CD8-positive, alpha-beta memory T cell (primary cell): Measurements from ENCODE around the gene CDH15. TPM values are rescaled to one million over a fixed set of nuclear protein-coding genes. Genes with fewer than 3 reads are reported as not detected.
A peak's percentile ranks its signal among the peaks of the same experiment; 100 is the strongest.
"Not testable (repeated sequence)": the region's sequence is repeated elsewhere in the genome, so short reads cannot be mapped to it uniquely, and the experiment has no call there.

ENCODE experiments used
- CTCF ChIA-PET: fragments of 350-600 bp; sonication (Branson Sonifier 250); formaldehyde crosslinking; loops from one replicate; lab custom pipeline; 2021; ENCODE audit warnings: antibody characterized with exemption; lab: Charles Lee
- POLR2A ChIA-PET: fragments of 350-600 bp; sonication (Branson Sonifier 250); formaldehyde crosslinking; loops from one replicate; lab custom pipeline; 2021; ENCODE audit warnings: antibody characterized with exemption; lab: Charles Lee
- DNase-seq, 5 donors: peaks; one replicate each; pipeline versions ENCODE4 v3.0.0 to v3.0.0-alpha.2; 2020 to 2022; ENCODE audit warnings: mixed read lengths in 1 of 5
- H3K27ac ChIP-seq: one replicate; pipeline ENCODE4 v1.7.0; 2013; ENCODE audit warnings: low read depth, mild to moderate bottlenecking, low read length, moderate library complexity
- H3K27me3 ChIP-seq: 2 replicates; pipeline ENCODE4 v1.7.0; 2013; ENCODE audit warnings: low read length, mild to moderate bottlenecking; ENCODE audit not compliant: insufficient read depth, poor library complexity, severe bottlenecking
- H3K36me3 ChIP-seq: 2 replicates; pipeline ENCODE4 v1.7.0; 2013; ENCODE audit warnings: mild to moderate bottlenecking, low read length, moderate library complexity; ENCODE audit not compliant: insufficient read depth
- H3K4me1 ChIP-seq: 2 replicates; pipeline ENCODE4 v1.7.0; 2013; ENCODE audit warnings: mild to moderate bottlenecking, low read length, moderate library complexity; ENCODE audit not compliant: insufficient read depth
- H3K4me3 ChIP-seq: 2 replicates; pipeline ENCODE4 v1.7.0; 2013; ENCODE audit warnings: mild to moderate bottlenecking, low read length
- H3K9me3 ChIP-seq: 2 replicates; pipeline ENCODE4 v1.7.0; 2013; ENCODE audit warnings: mild to moderate bottlenecking, low read length
- H3K27ac Mint-ChIP-seq, 8 donors: one replicate each; pipeline ENCODE4 v1.8.0; 2020 to 2021; ENCODE audit warnings: mixed read lengths in 8 of 8, mild to moderate bottlenecking in 6 of 8, inconsistent platforms in 3 of 8, moderate library complexity in 3 of 8
- H3K27me3 Mint-ChIP-seq, 2 donors: one replicate each; pipeline ENCODE4 v1.8.0; 2020 to 2021; ENCODE audit warnings: mixed read lengths in 2 of 2, mild to moderate bottlenecking in 1 of 2, moderate library complexity in 1 of 2
- H3K36me3 Mint-ChIP-seq, 3 donors: one replicate each; pipeline ENCODE4 v1.8.0; 2020 to 2021; ENCODE audit warnings: mixed read lengths in 3 of 3, inconsistent platforms in 1 of 3, mild to moderate bottlenecking in 1 of 3
- H3K4me1 Mint-ChIP-seq, 3 donors: one replicate each; pipeline ENCODE4 v1.8.0; 2020 to 2021; ENCODE audit warnings: mixed read lengths in 3 of 3, inconsistent platforms in 1 of 3, mild to moderate bottlenecking in 1 of 3
- H3K4me3 Mint-ChIP-seq, 7 donors: one replicate each; pipeline ENCODE4 v1.8.0; 2020 to 2021; ENCODE audit warnings: mixed read lengths in 7 of 7, mild to moderate bottlenecking in 6 of 7, moderate library complexity in 4 of 7, inconsistent platforms in 2 of 7
- H3K9me3 Mint-ChIP-seq, 5 donors: one replicate each; pipeline ENCODE4 v1.8.0; 2020 to 2022; ENCODE audit warnings: mixed read lengths in 5 of 5, mild to moderate bottlenecking in 3 of 5, moderate library complexity in 2 of 5, inconsistent platforms in 1 of 5
- polyA plus RNA-seq: library from polyadenylated mRNA; unstranded; fragments of 300-500 nt; fragmentation: Illumina TruSeq; gene quantifications from one replicate; pipeline ENCODE4 v1.2.3, GENCODE V29; 2021
- total RNA-seq, 2 experiments: library from RNA; stranded (reverse); gene quantifications; one replicate each; pipeline ENCODE4 v1.2.3, GENCODE V29; 2021

Gene CDH15
- total and polyA plus RNA-seq, 3 experiments from 2014 or later = not detected

GRCh38 chr16:89161763-89162713 lies 9.5 kb upstream of the CDH15 start:
- no peak overlapping the region for H3K4me3 ChIP-seq
- peaks cover 2% of the 10 kb centered on the region for H3K4me1 ChIP-seq
- H3K27me3 Mint-ChIP-seq = no peaks in the 10 kb centered on the region
- H3K4me1 Mint-ChIP-seq = no peaks in the 10 kb centered on the region
- H3K36me3 Mint-ChIP-seq = no peaks in the 10 kb centered on the region
- POLR2A ChIA-PET = interaction anchor here (1.0 kb wide), 1 partner anchor 9 kb away, joined by 3 read pairs; no protein-coding TSS in a partner anchor
- H3K36me3 ChIP-seq = no peaks in the 10 kb centered on the region
- H3K4me3 Mint-ChIP-seq = peak overlapping the region in 1 of 7 donors; percentile 23
- no peaks in the 10 kb centered on the region for H3K9me3 ChIP-seq
- CTCF ChIA-PET = interaction anchor here (1.8 to 2.2 kb wide), 2 partner anchors 65 to 425 kb away, joined by 3 to 7 read pairs; no protein-coding TSS in a partner anchor
- no peaks in the 10 kb centered on the region for H3K9me3 Mint-ChIP-seq
- peak overlapping the region in 1 of 8 donors; percentile 32 for H3K27ac Mint-ChIP-seq
- H3K27me3 ChIP-seq = no peaks in the 10 kb centered on the region
- H3K27ac ChIP-seq = no peak overlapping the region
- DNase-seq = no peak

GRCh38 chr16:89163297-89163696 lies 8.3 kb upstream of the CDH15 start:
- Histone ChIP-seq H3K36me3 (no peaks in the 10 kb centered on the region), H3K4me3 (no peak overlapping the region), H3K9me3 (no peaks in the 10 kb centered on the region), H3K4me1 (peaks cover 10% of the 10 kb centered on the region), H3K27ac (no peak overlapping the region), H3K27me3 (no peaks in the 10 kb centered on the region)
- POLR2A ChIA-PET = no interaction called here
- CTCF ChIA-PET = interaction anchor here (1.8 to 2.2 kb wide), 2 partner anchors 67 to 426 kb away, joined by 3 to 7 read pairs; no protein-coding TSS in a partner anchor
- Mint-ChIP-seq H3K27me3 (peaks cover 0 to 4% of the 10 kb centered on the region in 2 donors), H3K4me1 (peaks cover 0 to 5% (median 0%) of the 10 kb centered on the region in 3 donors), H3K9me3 (no peaks in the 10 kb centered on the region), H3K36me3 (no peaks in the 10 kb centered on the region), H3K4me3 (no peak overlapping the region), H3K27ac (peak overlapping the region in 1 of 8 donors; percentile 36)
- no peak for DNase-seq

GRCh38 chr16:89164436-89164835 lies 7.1 kb upstream of the CDH15 start:
- Histone ChIP-seq H3K27ac (no peak overlapping the region), H3K9me3 (no peaks in the 10 kb centered on the region), H3K36me3 (no peaks in the 10 kb centered on the region), H3K27me3 (no peaks in the 10 kb centered on the region), H3K4me3 (no peak overlapping the region), H3K4me1 (peaks cover 10% of the 10 kb centered on the region)
- Mint-ChIP-seq H3K4me3 (no peak overlapping the region), H3K27me3 (peaks cover 0 to 4% of the 10 kb centered on the region in 2 donors), H3K36me3 (no peaks in the 10 kb centered on the region), H3K9me3 (no peaks in the 10 kb centered on the region), H3K27ac (no peak overlapping the region), H3K4me1 (peaks cover 0 to 5% (median 0%) of the 10 kb centered on the region in 3 donors)
- CTCF ChIA-PET = interaction anchor here (0.9 kb wide), 1 partner anchor 427 kb away, joined by 3 read pairs; no protein-coding TSS in a partner anchor
- POLR2A ChIA-PET = no interaction called here
- DNase-seq = no peak

- Histone ChIP-seq H3K9me3 (no peaks in the 10 kb centered on the region), H3K27me3 (no peaks in the 10 kb centered on the region), H3K27ac (no peak overlapping the region), H3K36me3 (no peaks in the 10 kb centered on the region), H3K4me1 (peaks cover 15% of the 10 kb centered on the region), H3K4me3 (no peak overlapping the region)
- ChIA-PET CTCF (interaction anchor here (0.9 kb wide), 1 partner anchor 427 kb away, joined by 3 read pairs; no protein-coding TSS in a partner anchor), POLR2A (no interaction called here)
- DNase-seq = no peak
- H3K27ac Mint-ChIP-seq = no peak overlapping the region
- no peaks in the 10 kb centered on the region for H3K9me3 Mint-ChIP-seq
- H3K4me1 Mint-ChIP-seq = peaks cover 0 to 5% (median 0%) of the 10 kb centered on the region in 3 donors
- H3K36me3 Mint-ChIP-seq = no peaks in the 10 kb centered on the region
- peaks cover 0 to 4% of the 10 kb centered on the region in 2 donors for H3K27me3 Mint-ChIP-seq
- H3K4me3 Mint-ChIP-seq = no peak overlapping the region
These were observed 6.5 kb upstream of the CDH15 start for GRCh38 chr16:89164847-89165680.

GRCh38 chr16:89165681-89165979 lies 5.9 kb upstream of the CDH15 start:
- H3K9me3 ChIP-seq, H3K9me3 Mint-ChIP-seq, H3K36me3 ChIP-seq, H3K27ac Mint-ChIP-seq, DNase-seq, CTCF ChIA-PET, H3K27ac ChIP-seq, POLR2A ChIA-PET, H3K4me3 Mint-ChIP-seq, H3K27me3 Mint-ChIP-seq, H3K27me3 ChIP-seq, H3K4me3 ChIP-seq, H3K36me3 Mint-ChIP-seq: not testable (repeated sequence)
- H3K4me1 ChIP-seq = peaks cover 20% of the 10 kb centered on the region
- peaks cover 2 to 11% (median 4%) of the 10 kb centered on the region in 3 donors for H3K4me1 Mint-ChIP-seq

GRCh38 chr16:89166696-89167424 lies 4.7 kb upstream of the CDH15 start:
- Mint-ChIP-seq H3K9me3 (no peaks in the 10 kb centered on the region), H3K4me3 (no peak overlapping the region), H3K27ac (no peak overlapping the region), H3K4me1 (peaks cover 6 to 15% (median 8%) of the 10 kb centered on the region in 3 donors), H3K27me3 (peaks cover 0 to 4% of the 10 kb centered on the region in 2 donors), H3K36me3 (no peaks in the 10 kb centered on the region)
- DNase-seq = no peak
- no peaks in the 10 kb centered on the region for H3K36me3 ChIP-seq
- H3K4me3 ChIP-seq = no peak overlapping the region
- H3K9me3 ChIP-seq = no peaks in the 10 kb centered on the region
- POLR2A ChIA-PET = no interaction called here
- H3K27ac ChIP-seq = no peak overlapping the region
- H3K27me3 ChIP-seq = no peaks in the 10 kb centered on the region
- CTCF ChIA-PET = interaction anchor here (1.0 to 2.4 kb wide), 5 partner anchors 11 to 430 kb away, joined by 3 to 10 read pairs (median 4); partner anchors contain the start of gene ACSF3
- peaks cover 25% of the 10 kb centered on the region for H3K4me1 ChIP-seq

GRCh38 chr16:89167425-89167941 lies 4.1 kb upstream of the CDH15 start:
- DNase-seq = peak; percentile 71 to 84 (median 74)
- Mint-ChIP-seq H3K4me3 (no peak overlapping the region), H3K27ac (no peak overlapping the region), H3K9me3 (no peaks in the 10 kb centered on the region), H3K36me3 (no peaks in the 10 kb centered on the region), H3K4me1 (peaks cover 6 to 16% (median 8%) of the 10 kb centered on the region in 3 donors), H3K27me3 (peaks cover 0 to 4% of the 10 kb centered on the region in 2 donors)
- ChIA-PET CTCF (interaction anchor here (1.0 to 2.4 kb wide), 5 partner anchors 11 to 430 kb away, joined by 3 to 10 read pairs (median 4); partner anchors contain the start of gene ACSF3), POLR2A (no interaction called here)
- Histone ChIP-seq H3K27ac (no peak overlapping the region), H3K27me3 (no peaks in the 10 kb centered on the region), H3K4me1 (peaks cover 25% of the 10 kb centered on the region), H3K36me3 (no peaks in the 10 kb centered on the region), H3K9me3 (no peaks in the 10 kb centered on the region), H3K4me3 (no peak overlapping the region)
